Keratinocyte (primary cell): ENCODE results near the gene CBFA2T3. TPM values are rescaled to one million over a fixed set of nuclear protein-coding genes. Genes with fewer than 3 reads are reported as not detected.

Source experiments
- DNase-seq: peaks from one replicate; pipeline ENCODE4 v3.0.0-alpha.2; 2011; ENCODE audit warnings: low read depth, missing footprints, low spot score
- FAIRE-seq: peaks from 2 replicates; lab custom pipeline; 2011; peaks lifted over from hg19 to GRCh38; lab: Jason Lieb, UNC
- H2AFZ ChIP-seq: 2 replicates; pipeline ENCODE4 v1.6.0; 2012; ENCODE audit warnings: low read length, control low read depth, inconsistent platforms; ENCODE audit not compliant: control insufficient read depth
- H3K27ac ChIP-seq: 2 replicates; pipeline ENCODE4 v1.5.1; 2011; ENCODE audit warnings: low read length; ENCODE audit not compliant: control insufficient read depth, insufficient read depth
- H3K27me3 ChIP-seq: 3 replicates; pipeline ENCODE4 v1.6.0; 2011; ENCODE audit warnings: low read length; ENCODE audit not compliant: control insufficient read depth, insufficient read depth; ENCODE audit errors: extremely low read depth
- H3K36me3 ChIP-seq, 2 experiments: 2 replicates in 1 of 2; 3 replicates in 1 of 2; pipeline ENCODE4 v1.5.1; 2011; ENCODE audit warnings: low read length in 2 of 2, mild to moderate bottlenecking in 1 of 2; ENCODE audit not compliant: control insufficient read depth in 2 of 2, insufficient read depth in 2 of 2; ENCODE audit errors: extremely low read depth in 1 of 2
- H3K4me1 ChIP-seq: 3 replicates; pipeline ENCODE4 v1.5.1; 2011; ENCODE audit warnings: low read length; ENCODE audit not compliant: control insufficient read depth, insufficient read depth; ENCODE audit errors: extremely low read depth
- H3K4me2 ChIP-seq: 3 replicates; pipeline ENCODE4 v1.6.0; 2011; ENCODE audit warnings: low read depth, low read length; ENCODE audit not compliant: control insufficient read depth, insufficient read depth; ENCODE audit errors: extremely low read depth
- H3K4me3 ChIP-seq, 3 experiments: fragments of 200-600 bp in 1 of 3; sonication (generic) in 1 of 3; 2 replicates in 2 of 3; 3 replicates in 1 of 3; pipeline ENCODE4 v1.5.1; 2011 to 2016; ENCODE audit warnings: low read length in 3 of 3, mild to moderate bottlenecking in 3 of 3, control low read depth in 2 of 3, inconsistent platforms in 1 of 3, low read depth in 1 of 3, mixed read lengths in 1 of 3, mixed run types in 1 of 3, moderate library complexity in 1 of 3; ENCODE audit not compliant: control insufficient read depth in 2 of 3, insufficient read depth in 2 of 3; ENCODE audit errors: extremely low read depth in 1 of 3
- H3K79me2 ChIP-seq: 2 replicates; pipeline ENCODE4 v1.6.0; 2012; ENCODE audit warnings: low read length; ENCODE audit not compliant: control insufficient read depth, insufficient read depth
- H3K9ac ChIP-seq: 3 replicates; pipeline ENCODE4 v1.6.0; 2011; ENCODE audit warnings: low read length; ENCODE audit not compliant: control insufficient read depth, insufficient read depth; ENCODE audit errors: extremely low read depth
- H3K9me1 ChIP-seq: 3 replicates; pipeline ENCODE4 v1.6.0; 2011; ENCODE audit warnings: low read length; ENCODE audit not compliant: control insufficient read depth, insufficient read depth; ENCODE audit errors: extremely low read depth
- H3K9me3 ChIP-seq: 2 replicates; pipeline ENCODE4 v1.5.1; 2012; ENCODE audit warnings: low read depth, low read length; ENCODE audit not compliant: control insufficient read depth
- H4K20me1 ChIP-seq: 3 replicates; pipeline ENCODE4 v1.6.0; 2011; ENCODE audit warnings: low read length; ENCODE audit not compliant: control insufficient read depth, insufficient read depth; ENCODE audit errors: extremely low read depth
- EZH2 ChIP-seq: IDR thresholded peaks from one replicate; pipeline ENCODE4 v1.6.1; 2012; ENCODE audit warnings: inconsistent platforms, mild to moderate bottlenecking, low read length, moderate library complexity
- dilution Hi-C: fragments of 300-500 bp; cut with MboI; formaldehyde crosslinking; loops from one replicate; pipeline ENCODE4 v1.7.0; 2020; ENCODE audit warnings: low sequenced_read_pairs; ENCODE audit not compliant: extremely low pct_ligation_motif_present
- polyA plus RNA-seq, 5 experiments: library from polyadenylated mRNA; depleted of rRNA in 3 of 5; stranded (reverse) in 3 of 5; stranded (forward) in 1 of 5; unstranded in 1 of 5; fragments of >200 nt; gene quantifications; 1 replicate in 1 of 5; 2 replicates in 3 of 5; 3 replicates in 1 of 5; pipeline versions ENCODE4 v1.2.1 to v1.2.3, GENCODE V29; 2011 to 2012; ENCODE audit warnings: missing spikeins in 2 of 5, low read depth in 1 of 5, low replicate concordance in 1 of 5
- TF ChIP-seq, protein P1 (sequence below), 3 experiments: IDR thresholded peaks in 1 of 3; conservative IDR thresholded peaks in 1 of 3; optimal IDR thresholded peaks in 1 of 3; 2 replicates in 2 of 3; 3 replicates in 1 of 3; pipeline versions ENCODE3 to v1.5.1; 2011; ENCODE audit warnings: low read length in 3 of 3, mild to moderate bottlenecking in 3 of 3, moderate library complexity in 2 of 3, control low read depth in 1 of 3, inconsistent platforms in 1 of 3; ENCODE audit not compliant: insufficient read depth in 2 of 3; ENCODE audit errors: extremely low read depth in 1 of 3

CBFA2T3 gene
- polyA plus RNA-seq, 1 donor (not counting 4 experiments of a cell fraction or from before 2014, with no cell fraction given), result 0.08 TPM

DNA sequence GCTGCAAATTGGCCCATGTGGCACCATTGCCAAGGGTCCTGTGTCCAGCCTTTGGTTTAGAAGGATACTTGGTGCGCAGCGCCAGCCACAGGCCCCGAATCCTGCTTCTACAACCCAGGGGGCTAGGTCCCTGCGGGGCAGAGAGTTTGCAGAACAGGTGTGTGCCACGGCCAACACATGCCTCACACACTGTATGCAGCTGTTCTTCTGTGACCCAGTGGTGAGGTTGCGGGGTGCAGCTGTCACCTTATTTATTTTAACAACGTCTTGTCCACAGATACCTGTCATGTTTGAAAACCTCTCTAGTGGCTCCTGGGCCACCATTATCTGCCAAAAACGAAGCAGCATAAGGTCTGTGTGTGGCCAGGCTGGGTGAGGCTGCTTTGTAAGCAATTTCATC lies 11.6 kb downstream of the CBFA2T3 start:
- FAIRE-seq, result no peak
- peaks cover 31% of the 10 kb centered on the region for H3K27me3 ChIP-seq
- H3K4me1 ChIP-seq, result no peaks in the 10 kb centered on the region
- H2AFZ ChIP-seq, result no peak overlapping the region
- no peaks in the 10 kb centered on the region for H4K20me1 ChIP-seq
- no peak overlapping the region for H3K4me2 ChIP-seq
- H3K4me3 ChIP-seq, result no peak overlapping the region
- no peaks in the 10 kb centered on the region for H3K9me3 ChIP-seq
- no peaks in the 10 kb centered on the region for H3K9me1 ChIP-seq
- no peak overlapping the region for H3K27ac ChIP-seq
- no peak overlapping the region for H3K9ac ChIP-seq
- dilution Hi-C loops, result no loop called here
- no peaks in the 10 kb centered on the region for H3K79me2 ChIP-seq
- no peak for DNase-seq
- no peaks in the 10 kb centered on the region for H3K36me3 ChIP-seq
- TF ChIP-seq, protein P1, sequence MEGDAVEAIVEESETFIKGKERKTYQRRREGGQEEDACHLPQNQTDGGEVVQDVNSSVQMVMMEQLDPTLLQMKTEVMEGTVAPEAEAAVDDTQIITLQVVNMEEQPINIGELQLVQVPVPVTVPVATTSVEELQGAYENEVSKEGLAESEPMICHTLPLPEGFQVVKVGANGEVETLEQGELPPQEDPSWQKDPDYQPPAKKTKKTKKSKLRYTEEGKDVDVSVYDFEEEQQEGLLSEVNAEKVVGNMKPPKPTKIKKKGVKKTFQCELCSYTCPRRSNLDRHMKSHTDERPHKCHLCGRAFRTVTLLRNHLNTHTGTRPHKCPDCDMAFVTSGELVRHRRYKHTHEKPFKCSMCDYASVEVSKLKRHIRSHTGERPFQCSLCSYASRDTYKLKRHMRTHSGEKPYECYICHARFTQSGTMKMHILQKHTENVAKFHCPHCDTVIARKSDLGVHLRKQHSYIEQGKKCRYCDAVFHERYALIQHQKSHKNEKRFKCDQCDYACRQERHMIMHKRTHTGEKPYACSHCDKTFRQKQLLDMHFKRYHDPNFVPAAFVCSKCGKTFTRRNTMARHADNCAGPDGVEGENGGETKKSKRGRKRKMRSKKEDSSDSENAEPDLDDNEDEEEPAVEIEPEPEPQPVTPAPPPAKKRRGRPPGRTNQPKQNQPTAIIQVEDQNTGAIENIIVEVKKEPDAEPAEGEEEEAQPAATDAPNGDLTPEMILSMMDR (optimal IDR thresholded peaks at IDR 0.05 in 1 of 3, IDR thresholded peaks at IDR 0.05 in 1 of 3, conservative IDR thresholded peaks at IDR 0.05 in 1 of 3; ENCODE audit: extremely low read depth in 1 of 3, insufficient read depth in 2 of 3, low read length in 3 of 3), result no peak
- TF ChIP-seq EZH2, result no peak

DNA sequence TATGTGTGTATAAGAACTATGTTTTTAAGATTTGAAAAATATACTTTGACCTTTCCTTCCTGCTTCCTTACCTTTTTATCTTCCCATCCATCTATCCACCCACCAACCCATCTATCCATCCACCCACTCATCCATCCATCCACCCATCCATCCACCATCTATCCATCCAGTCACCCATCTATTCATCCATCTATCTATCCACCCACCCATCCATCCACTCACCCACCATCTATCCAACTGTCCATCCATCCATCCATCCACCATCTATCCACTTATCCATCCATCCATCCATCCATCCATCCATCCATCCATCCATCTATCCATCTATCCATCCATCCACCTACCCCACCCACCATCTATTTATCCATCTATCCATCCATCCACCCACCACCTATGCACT lies 12.4 kb downstream of the CBFA2T3 start:
- Histone ChIP-seq H3K27me3 (peaks cover 24% of the 10 kb centered on the region), H3K4me2 (no peak overlapping the region), H3K36me3 (no peaks in the 10 kb centered on the region), H3K4me1 (no peaks in the 10 kb centered on the region), H2AFZ (no peak overlapping the region), H3K9ac (no peak overlapping the region), H3K79me2 (no peaks in the 10 kb centered on the region), H3K4me3 (no peak overlapping the region), H4K20me1 (no peaks in the 10 kb centered on the region), H3K9me1 (no peaks in the 10 kb centered on the region), H3K9me3 (no peaks in the 10 kb centered on the region), H3K27ac (no peak overlapping the region)
- no peak for TF ChIP-seq EZH2
- TF ChIP-seq, protein P1 (optimal IDR thresholded peaks at IDR 0.05 in 1 of 3, IDR thresholded peaks at IDR 0.05 in 1 of 3, conservative IDR thresholded peaks at IDR 0.05 in 1 of 3; ENCODE audit: extremely low read depth in 1 of 3, insufficient read depth in 2 of 3, low read length in 3 of 3), result no peak
- FAIRE-seq (no peak), DNase-seq (no peak)
- dilution Hi-C loops, result no loop called here
